ENCODE data around the gene SLC7A5. TPM values are rescaled to one million over a fixed set of nuclear protein-coding genes. Genes with fewer than 3 reads are reported as not detected.
"Not testable (repeated sequence)": the region's sequence is repeated elsewhere in the genome, so short reads cannot be mapped to it uniquely, and the experiment has no call there.

The SLC7A5 gene
- total RNA-seq, 4 donors from 2014 or later: 3.1 to 10.4 (median 6.0) TPM

DNA sequence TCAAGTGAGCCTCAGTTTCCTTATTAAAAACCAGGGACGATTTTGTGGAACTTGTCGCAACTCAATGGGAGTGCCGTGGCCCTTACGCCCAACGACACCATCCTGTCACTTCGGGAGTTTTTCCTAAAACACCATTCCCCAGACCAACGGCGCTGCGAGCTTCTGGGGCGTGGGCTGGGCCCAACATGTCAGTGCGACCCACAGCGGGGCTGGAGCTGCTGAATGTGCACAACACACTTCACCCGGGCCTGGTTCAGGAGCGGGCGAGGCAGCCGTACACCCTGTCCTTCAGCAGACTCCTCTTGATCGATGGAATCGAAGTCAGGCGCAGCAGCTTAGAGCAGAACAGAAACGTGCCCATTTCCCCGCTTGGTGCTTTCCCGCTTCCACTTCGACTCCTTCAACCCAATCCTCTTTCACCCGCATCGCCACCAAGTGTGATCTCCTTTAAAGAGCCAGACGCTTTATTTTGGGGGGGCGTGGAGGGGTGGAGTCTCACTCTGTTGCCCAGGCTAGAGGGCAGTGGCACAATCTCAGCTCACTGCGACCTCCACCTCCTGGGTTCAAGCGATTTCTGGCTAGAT lies 13.2 kb upstream of the SLC7A5 start:
- Histone ChIP-seq H3K27ac (no peak overlapping the region), H3K27me3 (peaks cover 56% of the 10 kb centered on the region), H3K4me3 (no peak overlapping the region), H3K4me1 (no peaks in the 10 kb centered on the region), H3K9me3 (no peaks in the 10 kb centered on the region), H3K36me3 (no peaks in the 10 kb centered on the region)
- no peak for TF ChIP-seq POLR2AphosphoS5 (IDR thresholded peaks at IDR 0.05)
- no peak for TF ChIP-seq CTCF (IDR thresholded peaks at IDR 0.05)
- TF ChIP-seq EP300 (IDR thresholded peaks at IDR 0.05): no peak
- no peak for TF ChIP-seq POLR2A (IDR thresholded peaks at IDR 0.05)
- WGBS, 2 donors (ENCODE audit: low coverage in 1 of 2): 80% methylated on average over 4 to 15 of the region's 29 CpGs
- no peak for ATAC-seq

DNA sequence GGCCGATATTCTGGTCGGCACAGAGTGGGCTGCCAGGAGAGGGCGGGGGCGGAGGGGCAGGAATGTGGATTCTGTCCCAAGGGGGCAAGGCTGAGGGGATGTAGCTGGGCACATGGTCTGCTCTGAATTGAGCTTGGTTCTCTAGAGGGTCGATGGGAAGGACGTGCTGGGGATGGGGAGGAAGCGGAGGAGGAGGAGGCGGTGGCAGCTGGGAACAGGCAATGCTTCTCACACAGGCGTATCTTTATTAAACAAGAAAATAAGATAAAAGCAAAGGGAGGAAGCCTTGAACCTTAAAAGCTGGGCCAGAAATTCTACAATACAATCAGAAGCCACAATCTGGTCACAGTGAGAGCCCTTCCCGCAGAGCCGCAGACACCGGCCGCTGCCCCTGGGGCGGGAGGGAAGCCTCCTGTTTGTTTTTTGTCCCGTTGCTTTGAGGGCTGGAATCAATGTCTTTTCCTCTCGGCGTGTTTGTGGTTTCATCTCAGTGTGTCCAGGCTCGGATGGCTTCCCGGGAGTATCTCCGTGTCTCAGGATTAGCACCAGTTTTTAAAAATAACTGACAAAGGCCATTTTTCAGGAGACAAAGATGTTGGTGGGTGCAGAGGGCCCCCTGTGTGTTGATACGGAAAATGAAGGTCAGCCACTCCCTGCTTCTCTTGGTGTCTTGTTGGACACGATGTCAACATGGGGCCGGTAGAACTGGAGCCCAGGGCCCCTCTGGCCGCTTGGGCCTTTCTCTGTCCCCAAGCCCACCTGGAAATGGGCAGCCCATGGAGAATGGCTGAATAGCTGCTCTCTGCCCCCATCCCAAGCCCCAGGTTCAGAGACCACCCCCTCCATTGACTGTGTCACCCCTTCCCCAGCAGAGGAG lies 12.3 kb upstream of the SLC7A5 start:
- Histone ChIP-seq H3K4me3 (no peak overlapping the region), H3K27me3 (peaks cover 62% of the 10 kb centered on the region), H3K9me3 (no peaks in the 10 kb centered on the region), H3K4me1 (no peaks in the 10 kb centered on the region), H3K27ac (no peak overlapping the region), H3K36me3 (no peaks in the 10 kb centered on the region)
- no peak for ATAC-seq
- WGBS, 2 donors (ENCODE audit: low coverage in 1 of 2): 22 to 42% methylated on average over 4 to 16 of the region's 24 CpGs
- TF ChIP-seq POLR2A (IDR thresholded peaks at IDR 0.05) (no peak), POLR2AphosphoS5 (IDR thresholded peaks at IDR 0.05) (no peak), EP300 (IDR thresholded peaks at IDR 0.05) (no peak), CTCF (IDR thresholded peaks at IDR 0.05) (no peak)

DNA sequence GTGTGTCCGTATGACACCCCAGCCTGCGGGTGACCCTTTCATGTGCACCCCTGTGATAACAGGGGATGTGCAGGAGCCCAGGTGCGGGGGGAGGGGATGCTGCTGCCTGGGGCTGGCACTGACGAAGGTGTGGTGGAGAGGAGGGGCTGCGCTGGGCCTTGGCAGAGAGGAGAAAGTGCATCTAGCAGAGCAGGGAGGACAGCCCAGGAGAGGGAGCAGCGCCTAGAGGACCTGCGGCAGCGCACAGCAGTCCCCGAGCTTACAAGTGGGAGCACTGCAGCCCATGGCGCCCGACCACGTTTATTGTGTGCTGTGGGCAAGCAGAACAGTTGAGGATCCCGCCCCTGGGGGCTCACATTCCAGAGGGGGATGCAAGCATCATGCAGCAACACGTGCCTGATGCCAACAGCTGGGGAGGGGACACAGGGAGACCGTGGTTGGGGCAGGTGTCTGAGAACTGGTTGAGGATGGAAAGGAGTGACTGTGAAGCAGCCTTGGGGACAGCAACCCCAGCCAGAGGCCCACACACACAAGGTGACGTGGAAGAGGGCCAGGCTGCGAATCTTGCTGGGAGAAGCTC lies 10.9 kb upstream of the SLC7A5 start:
- WGBS, 2 donors (ENCODE audit: low coverage in 1 of 2): 59 to 80% methylated on average over 5 to 8 of the region's 17 CpGs
- TF ChIP-seq POLR2A (IDR thresholded peaks at IDR 0.05) (no peak), POLR2AphosphoS5 (IDR thresholded peaks at IDR 0.05) (no peak), CTCF (IDR thresholded peaks at IDR 0.05) (no peak), EP300 (IDR thresholded peaks at IDR 0.05) (no peak)
- ATAC-seq: no peak

DNA sequence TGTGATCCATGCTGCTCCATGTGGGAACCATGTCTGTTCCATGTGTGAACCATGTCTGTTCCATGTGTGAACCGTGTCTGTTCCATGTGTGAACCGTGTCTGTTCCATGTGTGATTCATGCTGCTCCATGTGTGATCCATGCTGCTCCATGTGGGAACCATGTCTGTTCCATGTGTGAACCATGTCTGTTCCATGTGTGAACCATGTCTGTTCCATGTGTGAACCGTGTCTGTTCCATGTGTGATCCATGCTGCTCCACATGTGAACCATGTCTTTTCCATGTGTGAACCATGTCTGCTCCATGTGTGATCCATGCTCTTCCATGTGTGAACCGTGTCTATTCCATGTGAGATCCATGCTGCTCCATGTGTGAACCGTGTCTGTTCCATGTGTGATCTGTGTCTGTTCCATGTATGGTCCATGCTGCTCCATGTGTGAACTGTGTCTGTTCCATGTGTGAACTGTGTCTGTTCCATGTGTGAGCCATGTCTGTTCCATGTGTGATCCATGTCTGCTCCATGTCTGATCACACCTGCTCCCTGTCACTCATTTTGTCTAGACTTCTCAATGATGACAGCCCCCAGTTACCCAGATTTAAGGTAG lies 10.2 kb upstream of the SLC7A5 start:
- not testable (repeated sequence) for H3K4me3 ChIP-seq, H3K36me3 ChIP-seq, H3K27ac ChIP-seq, ATAC-seq, H3K4me1 ChIP-seq, H3K9me3 ChIP-seq
- WGBS, 2 donors (ENCODE audit: low coverage in 1 of 2): 79 to 95% methylated on average over 4 of the region's 5 CpGs
- H3K27me3 ChIP-seq: peaks cover 75% of the 10 kb centered on the region

More for the DNA sequence above, 10.9 kb upstream of the SLC7A5 start:
- peaks cover 73% of the 10 kb centered on the region for H3K27me3 ChIP-seq
- no peak overlapping the region for H3K27ac ChIP-seq
- H3K36me3 ChIP-seq: no peaks in the 10 kb centered on the region
- no peaks in the 10 kb centered on the region for H3K4me1 ChIP-seq
- no peak overlapping the region for H3K4me3 ChIP-seq
- no peaks in the 10 kb centered on the region for H3K9me3 ChIP-seq

DNA sequence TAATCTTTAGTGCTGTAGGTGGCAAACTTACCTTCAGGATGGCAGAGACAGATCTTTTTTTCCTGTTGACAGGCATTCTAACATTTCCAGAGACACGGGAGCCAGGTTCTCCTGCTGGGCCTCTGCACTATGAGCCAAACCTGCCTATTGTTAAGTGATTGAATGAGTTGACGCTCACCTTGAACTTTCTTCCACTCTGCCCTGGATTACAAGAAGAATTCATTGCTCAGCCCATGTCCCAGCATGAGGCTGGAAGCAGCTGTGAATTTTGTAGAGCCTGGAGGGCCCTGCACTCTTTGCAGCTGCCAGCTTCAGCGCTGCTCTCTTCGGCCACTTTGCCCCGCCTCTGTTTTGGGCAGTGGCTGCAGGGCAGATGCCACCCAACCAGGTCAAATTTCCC lies 9.4 kb upstream of the SLC7A5 start:
- no peaks in the 10 kb centered on the region for H3K36me3 ChIP-seq
- no peaks in the 10 kb centered on the region for H3K9me3 ChIP-seq
- no peak overlapping the region for H3K27ac ChIP-seq
- TF ChIP-seq EP300 (IDR thresholded peaks at IDR 0.05) (no peak), CTCF (IDR thresholded peaks at IDR 0.05) (no peak), POLR2AphosphoS5 (IDR thresholded peaks at IDR 0.05) (no peak)
- no peak for ATAC-seq
- 47 to 90% methylated on average over 2 of the region's 5 CpGs for WGBS, 2 donors (ENCODE audit: low coverage in 1 of 2)
- no peak overlapping the region for H3K4me3 ChIP-seq
- peaks cover 75% of the 10 kb centered on the region for H3K27me3 ChIP-seq
- H3K4me1 ChIP-seq: no peaks in the 10 kb centered on the region
